Heart left ventricle (tissue), 13 donors: ENCODE measurements around the gene KIF27.

Source experiments
- CTCF ChIP-seq, 12 donors: fragments of 200-600 bp; sonication (generic) in 4 of 12; IDR thresholded peaks; one replicate each; pipeline versions ENCODE4 v1.5.0 to v1.8.0; 2018 to 2022; ENCODE audit warnings: antibody characterized with exemption in 12 of 12, mild to moderate bottlenecking in 5 of 12
- POLR2A ChIP-seq, 2 donors: fragments of 450-650 bp; IDR thresholded peaks; one replicate each; pipeline ENCODE4 v1.6.1; 2017; ENCODE audit warnings: antibody characterized with exemption in 2 of 2, mild to moderate bottlenecking in 2 of 2, moderate library complexity in 2 of 2
- donor health status: ischemic (EF 13 %, LVEDD 7.1; RV severe dilation, severe dysfunction).
- donor health status: DM: no; HTN: yes; CAD: no.
- donor health status: DM: no; HTN: no; CAD: no.
- donor health status: ischemic (EF 25% LVEDD 6.9; RV normal size, moderate dysfunction).
- donor health status: ischemic (EF 25% LVEDD 5.7; RV mildly dilated, moderate dysfunction).
- donor health status: ischemic (EF 35%, LVEDD 5.7; RV mildly dilated, moderate dysfunction).
- donor health status: nonischemic (EF 11% LVEDD 7.7; RV severe dilation, severe dysfunction).
- donor health status: DM: yes; HTN: yes; CAD: no.
- donor health status: PGD.
- donor health status: ischemic (EF 29% LVEDD 5.4; RV normal size, mild dysfunction).
- donor health status: nonischemic (EF 23%, LVEDD 6.1; RV moderate dilation, normal function).

DNA sequence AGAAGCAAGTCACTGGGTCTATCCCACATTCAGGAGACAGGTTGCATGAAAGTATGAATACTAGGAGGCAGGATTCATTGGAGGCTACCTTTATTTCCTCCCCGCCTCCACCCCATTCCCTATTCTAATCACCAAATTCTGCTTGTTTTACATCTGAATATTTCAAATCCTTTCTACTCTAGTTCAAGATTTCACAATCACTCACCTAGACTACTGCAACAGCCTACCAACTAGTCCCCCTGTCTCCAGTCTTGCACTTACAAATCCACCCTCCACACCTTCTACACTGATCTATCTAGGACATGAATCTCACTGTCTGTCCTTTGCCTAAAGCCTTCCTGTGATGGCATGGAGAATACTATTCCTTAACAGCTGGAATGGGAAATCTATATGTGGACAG lies 6.4 kb upstream of the KIF27 start:
- TF ChIP-seq CTCF (IDR thresholded peaks at IDR 0.05) (no peak), POLR2A (IDR thresholded peaks at IDR 0.05) (no peak)
